Mesenchymal stem cell (in vitro differentiated cells and primary cell): ENCODE results near the gene RPL15.

ENCODE experiments used
- DNase-seq: peaks from one replicate; pipeline ENCODE4 v3.0.0-alpha.2; 2013
- H2AFZ ChIP-seq: one replicate; pipeline ENCODE4 v1.6.1; 2013; ENCODE audit warnings: low read depth, mild to moderate bottlenecking, control low read depth, inconsistent platforms, low read length, moderate library complexity
- H2AK5ac ChIP-seq: 2 replicates; pipeline ENCODE4 v1.6.1; 2013; ENCODE audit warnings: low read length, moderate library complexity, mild to moderate bottlenecking, inconsistent platforms; ENCODE audit not compliant: severe bottlenecking
- H2BK120ac ChIP-seq: one replicate; pipeline ENCODE4 v1.6.1; 2013; ENCODE audit warnings: low read depth, mild to moderate bottlenecking, inconsistent platforms, low read length, moderate library complexity
- H2BK12ac ChIP-seq, 2 experiments: one replicate each; pipeline ENCODE4 v1.6.1; 2013; ENCODE audit warnings: inconsistent platforms in 2 of 2, low read length in 2 of 2, mild to moderate bottlenecking in 2 of 2, moderate library complexity in 2 of 2, control low read depth in 1 of 2
- H2BK15ac ChIP-seq: one replicate; pipeline ENCODE4 v1.6.1; 2013; ENCODE audit warnings: mild to moderate bottlenecking, low read depth, inconsistent platforms; ENCODE audit not compliant: poor library complexity, severe bottlenecking
- H2BK5ac ChIP-seq: 2 replicates; pipeline ENCODE4 v1.6.1; 2013; ENCODE audit warnings: low read depth, mild to moderate bottlenecking, low read length, control low read depth, inconsistent platforms; ENCODE audit not compliant: poor library complexity, severe bottlenecking
- H3K14ac ChIP-seq, 2 experiments: one replicate each; pipeline ENCODE4 v1.6.1; 2013; ENCODE audit warnings: inconsistent platforms in 2 of 2, low read length in 2 of 2, control low read depth in 1 of 2, mild to moderate bottlenecking in 1 of 2, moderate library complexity in 1 of 2
- H3K18ac ChIP-seq, 2 experiments: one replicate each; pipeline ENCODE4 v1.6.1; 2013; ENCODE audit warnings: inconsistent platforms in 2 of 2, low read length in 2 of 2, control low read depth in 1 of 2, low read depth in 1 of 2, mild to moderate bottlenecking in 1 of 2
- H3K23ac ChIP-seq, 2 experiments: one replicate each; pipeline ENCODE4 v1.6.1; 2013; ENCODE audit warnings: inconsistent platforms in 2 of 2, low read length in 2 of 2, mild to moderate bottlenecking in 2 of 2, moderate library complexity in 2 of 2, control low read depth in 1 of 2
- H3K27ac ChIP-seq: 2 replicates; pipeline ENCODE4 v1.5.1; 2013; ENCODE audit warnings: mild to moderate bottlenecking, moderate library complexity, low read length, control low read depth, inconsistent platforms; ENCODE audit not compliant: poor library complexity, severe bottlenecking
- H3K27me3 ChIP-seq, 2 experiments: 2 replicates each; pipeline versions ENCODE4 v1.6.1 to v1.7.0; 2013; ENCODE audit warnings: low read length in 2 of 2, mild to moderate bottlenecking in 2 of 2, moderate library complexity in 2 of 2, control low read depth in 1 of 2, inconsistent platforms in 1 of 2; ENCODE audit not compliant: control insufficient read depth in 1 of 2, insufficient read depth in 1 of 2
- H3K36me3 ChIP-seq, 2 experiments: 2 replicates each; pipeline versions ENCODE4 v1.6.1 to v1.7.0; 2013; ENCODE audit warnings: low read length in 2 of 2, control low read depth in 1 of 2, inconsistent platforms in 1 of 2, low read depth in 1 of 2, mild to moderate bottlenecking in 1 of 2; ENCODE audit not compliant: insufficient read depth in 2 of 2, control insufficient read depth in 1 of 2
- H3K4ac ChIP-seq, 2 experiments: one replicate each; pipeline ENCODE4 v1.6.1; 2013; ENCODE audit warnings: inconsistent platforms in 2 of 2, low read length in 2 of 2, mild to moderate bottlenecking in 2 of 2, moderate library complexity in 2 of 2, control low read depth in 1 of 2, low read depth in 1 of 2
- H3K4me1 ChIP-seq: 2 replicates; pipeline ENCODE4 v1.6.1; 2013; ENCODE audit warnings: low read depth, low read length, control low read depth; ENCODE audit not compliant: control insufficient read depth, insufficient read depth
- H3K4me2 ChIP-seq: 2 replicates; pipeline ENCODE4 v1.6.1; 2013; ENCODE audit warnings: low read length, mild to moderate bottlenecking, inconsistent platforms; ENCODE audit not compliant: poor library complexity, severe bottlenecking
- H3K4me3 ChIP-seq, 2 experiments: 2 replicates each; pipeline versions ENCODE4 v1.5.1 to v1.7.0; 2013; ENCODE audit warnings: low read length in 2 of 2, mild to moderate bottlenecking in 2 of 2, control low read depth in 1 of 2, low read depth in 1 of 2; ENCODE audit not compliant: insufficient read depth in 1 of 2
- H3K79me1 ChIP-seq: replicated peaks from 2 replicates; pipeline ENCODE4 v1.6.1; 2013; ENCODE audit warnings: mild to moderate bottlenecking, control low read depth, low read length, inconsistent platforms; ENCODE audit not compliant: poor library complexity, severe bottlenecking
- H3K9ac ChIP-seq: 2 replicates; pipeline ENCODE4 v1.7.0; 2013; ENCODE audit warnings: mild to moderate bottlenecking, low read length, moderate library complexity
- H3K9me3 ChIP-seq: 2 replicates; pipeline ENCODE4 v1.7.0; 2013; ENCODE audit warnings: mild to moderate bottlenecking, low read length; ENCODE audit not compliant: control insufficient read depth
- H4K8ac ChIP-seq: one replicate; pipeline ENCODE4 v1.6.1; 2013; ENCODE audit warnings: inconsistent platforms, mild to moderate bottlenecking, low read length, moderate library complexity
- H4K91ac ChIP-seq: one replicate; pipeline ENCODE4 v1.6.1; 2013; ENCODE audit warnings: mild to moderate bottlenecking, low read length, inconsistent platforms
- WGBS: methylation state at CpG from one replicate; pipeline ENCODE4 v1.1.7; 2013; ENCODE audit warnings: mixed read lengths; 5-methylcytosine and 5-hydroxymethylcytosine counted together

The RPL15 gene

GRCh38 chr3:23926736-23927135, 9.8 kb downstream of the RPL15 start:
- H3K4me2 ChIP-seq = no peak overlapping the region
- H4K8ac ChIP-seq = no peak overlapping the region
- no peak overlapping the region for H3K4ac ChIP-seq
- H3K18ac ChIP-seq = no peak overlapping the region
- no peak overlapping the region for H2BK5ac ChIP-seq
- H3K27ac ChIP-seq = no peak overlapping the region
- H3K4me3 ChIP-seq = no peak overlapping the region
- no peak overlapping the region for H3K9ac ChIP-seq
- no peaks in the 10 kb centered on the region for H3K79me1 ChIP-seq
- no peak overlapping the region for H2AK5ac ChIP-seq
- H3K9me3 ChIP-seq = no peaks in the 10 kb centered on the region
- 75% methylated on average over 2 of the region's 3 CpGs for WGBS
- H3K27me3 ChIP-seq = peaks cover 0 to 5% of the 10 kb centered on the region in 2 experiments
- no peak overlapping the region for H2BK15ac ChIP-seq
- H3K14ac ChIP-seq = no peak overlapping the region
- H2AFZ ChIP-seq = no peak overlapping the region
- no peak overlapping the region for H3K23ac ChIP-seq
- peaks cover 3% of the 10 kb centered on the region in 2 experiments for H3K36me3 ChIP-seq
- no peak for DNase-seq
- H2BK120ac ChIP-seq = no peak overlapping the region
- H4K91ac ChIP-seq = no peak overlapping the region
- peaks cover 11% of the 10 kb centered on the region for H3K4me1 ChIP-seq
- H2BK12ac ChIP-seq = no peak overlapping the region

GRCh38 chr3:23928524-23928923, 11.6 kb downstream of the RPL15 start:
- Histone ChIP-seq H2BK12ac (no peak overlapping the region), H3K23ac (no peak overlapping the region), H3K4me1 (peaks cover 8% of the 10 kb centered on the region), H3K14ac (no peak overlapping the region), H2BK15ac (no peak overlapping the region), H3K27me3 (peaks cover 0 to 8% of the 10 kb centered on the region in 2 experiments), H2AK5ac (no peak overlapping the region), H3K4me2 (no peak overlapping the region), H4K91ac (no peak overlapping the region), H3K18ac (no peak overlapping the region), H3K36me3 (no peaks in the 10 kb centered on the region), H3K4me3 (no peak overlapping the region), H3K4ac (no peak overlapping the region), H3K79me1 (no peaks in the 10 kb centered on the region), H3K9me3 (no peaks in the 10 kb centered on the region), H3K27ac (no peak overlapping the region), H4K8ac (no peak overlapping the region), H2BK120ac (no peak overlapping the region), H2AFZ (no peak overlapping the region), H2BK5ac (no peak overlapping the region), H3K9ac (no peak overlapping the region)
- WGBS = 86% methylated on average over 8 of the region's 8 CpGs
- no peak for DNase-seq

DNA sequence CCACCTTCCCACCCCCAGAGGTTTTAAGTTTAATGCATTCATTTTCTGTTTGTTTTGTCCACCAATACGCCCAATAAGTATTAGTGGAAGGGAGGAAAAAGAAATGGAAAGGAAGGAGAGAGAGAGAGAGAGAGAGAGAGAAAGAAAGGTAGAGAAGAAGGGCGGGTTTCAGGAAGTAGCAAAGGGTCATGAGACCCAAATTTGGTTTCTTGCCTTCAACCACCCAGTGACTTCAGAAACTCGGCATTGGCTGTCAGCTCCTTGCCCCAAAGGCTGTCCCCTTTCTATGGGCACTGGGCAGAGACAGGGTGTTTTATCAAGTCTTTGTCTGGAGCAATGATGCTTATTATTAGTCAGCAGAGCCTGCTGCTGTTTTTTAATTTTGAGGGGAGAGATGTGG, 14.7 kb downstream of the RPL15 start:
- no peak overlapping the region for H2BK120ac ChIP-seq
- no peak overlapping the region for H3K4me2 ChIP-seq
- H2AK5ac ChIP-seq = no peak overlapping the region
- no peak overlapping the region for H3K4me3 ChIP-seq
- no peak overlapping the region for H2BK12ac ChIP-seq
- H3K36me3 ChIP-seq = no peaks in the 10 kb centered on the region
- H2BK5ac ChIP-seq = no peak overlapping the region
- H3K23ac ChIP-seq = peak overlapping the region in 1 of 2 experiments; percentile 59
- H4K8ac ChIP-seq = no peak overlapping the region
- no peak for DNase-seq
- no peak overlapping the region for H3K18ac ChIP-seq
- H2BK15ac ChIP-seq = no peak overlapping the region
- H3K9ac ChIP-seq = no peak overlapping the region
- no peak overlapping the region for H2AFZ ChIP-seq
- H3K4me1 ChIP-seq = peaks cover 6% of the 10 kb centered on the region
- no peak overlapping the region for H4K91ac ChIP-seq
- no peaks in the 10 kb centered on the region for H3K79me1 ChIP-seq
- no peak overlapping the region for H3K27ac ChIP-seq
- peaks cover 0 to 8% of the 10 kb centered on the region in 2 experiments for H3K27me3 ChIP-seq
- no peak overlapping the region for H3K4ac ChIP-seq
- H3K9me3 ChIP-seq = no peaks in the 10 kb centered on the region
- no peak overlapping the region for H3K14ac ChIP-seq
- 100% methylated on average over 3 of the region's 3 CpGs for WGBS

- Histone ChIP-seq H3K4me3 (no peak overlapping the region), H3K4me1 (peaks cover 6% of the 10 kb centered on the region), H3K9me3 (no peaks in the 10 kb centered on the region), H3K23ac (no peak overlapping the region), H4K8ac (no peak overlapping the region), H2BK120ac (no peak overlapping the region), H3K9ac (no peak overlapping the region), H3K4me2 (no peak overlapping the region), H3K27me3 (peaks cover 0 to 8% of the 10 kb centered on the region in 2 experiments), H3K4ac (no peak overlapping the region), H3K18ac (no peak overlapping the region), H2BK5ac (no peak overlapping the region), H3K79me1 (no peaks in the 10 kb centered on the region), H2BK15ac (no peak overlapping the region), H2AFZ (no peak overlapping the region), H3K14ac (no peak overlapping the region), H3K27ac (no peak overlapping the region), H4K91ac (no peak overlapping the region), H2BK12ac (no peak overlapping the region), H3K36me3 (no peaks in the 10 kb centered on the region), H2AK5ac (no peak overlapping the region)
- WGBS = no CpG with 5 or more reads among the region's 4 CpGs
- DNase-seq = no peak
Measured at GRCh38 chr3:23932571-23932970, 15.6 kb downstream of the RPL15 start.
